IPS-18c (cell line): Measurements from ENCODE around the gene HOXA7.

Experiments used
- H3K4me3 ChIP-seq: 2 replicates; pipeline ENCODE4 v1.7.0; 2013; ENCODE audit warnings: low read depth, mild to moderate bottlenecking, low read length, moderate library complexity; ENCODE audit not compliant: insufficient read depth
- H3K9me3 ChIP-seq: one replicate; pipeline ENCODE4 v1.6.1; 2013; ENCODE audit warnings: mild to moderate bottlenecking, low read length, moderate library complexity; ENCODE audit not compliant: control insufficient read depth, insufficient read depth

The HOXA7 gene

DNA sequence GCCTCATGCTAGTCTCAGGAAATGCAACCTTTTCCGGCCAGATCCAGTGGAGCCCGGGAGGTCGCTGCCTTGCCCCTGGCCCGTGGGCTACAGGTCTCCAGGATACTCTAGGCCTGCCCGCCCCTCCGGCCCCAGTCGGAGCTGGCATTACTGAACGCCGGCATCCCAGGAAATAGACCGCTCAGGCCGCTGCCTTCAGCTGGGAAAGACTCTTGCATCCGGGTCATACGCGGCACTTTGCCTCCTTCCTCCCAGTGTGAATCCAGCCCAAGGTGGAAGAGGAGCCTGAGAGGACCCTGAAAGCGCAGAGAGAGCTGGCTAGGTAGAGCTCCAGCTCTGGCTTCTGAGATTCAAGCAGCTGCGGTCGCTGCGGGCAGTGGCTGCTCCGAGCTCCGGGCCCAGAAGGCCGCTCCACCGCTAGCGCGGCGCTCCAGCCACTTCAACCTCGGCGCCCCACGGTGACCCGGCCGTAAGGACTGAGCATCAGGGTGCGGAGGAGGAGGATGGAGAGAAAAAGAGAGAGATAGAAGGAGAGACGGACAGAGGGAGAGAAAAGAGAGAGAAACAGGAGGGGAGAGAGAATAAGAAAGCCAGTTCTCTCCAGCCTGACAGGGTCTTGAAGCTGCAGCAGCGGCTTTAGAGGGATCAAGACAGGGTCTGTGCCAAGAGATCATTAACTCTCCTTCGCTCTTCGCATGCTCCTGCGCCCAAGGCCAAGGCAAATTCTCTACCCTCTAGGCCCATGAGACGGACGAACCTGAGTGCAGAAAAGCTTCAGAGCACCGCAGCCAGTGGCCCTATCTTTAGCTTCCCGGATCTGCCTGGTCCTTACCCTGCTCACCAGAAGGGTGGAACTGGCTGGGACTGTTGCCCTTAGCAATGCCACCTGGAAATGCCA is 19.4 kb upstream of the HOXA7 start:
- Histone ChIP-seq H3K4me3 (no peak overlapping the region), H3K9me3 (peaks cover 6% of the 10 kb centered on the region)

DNA sequence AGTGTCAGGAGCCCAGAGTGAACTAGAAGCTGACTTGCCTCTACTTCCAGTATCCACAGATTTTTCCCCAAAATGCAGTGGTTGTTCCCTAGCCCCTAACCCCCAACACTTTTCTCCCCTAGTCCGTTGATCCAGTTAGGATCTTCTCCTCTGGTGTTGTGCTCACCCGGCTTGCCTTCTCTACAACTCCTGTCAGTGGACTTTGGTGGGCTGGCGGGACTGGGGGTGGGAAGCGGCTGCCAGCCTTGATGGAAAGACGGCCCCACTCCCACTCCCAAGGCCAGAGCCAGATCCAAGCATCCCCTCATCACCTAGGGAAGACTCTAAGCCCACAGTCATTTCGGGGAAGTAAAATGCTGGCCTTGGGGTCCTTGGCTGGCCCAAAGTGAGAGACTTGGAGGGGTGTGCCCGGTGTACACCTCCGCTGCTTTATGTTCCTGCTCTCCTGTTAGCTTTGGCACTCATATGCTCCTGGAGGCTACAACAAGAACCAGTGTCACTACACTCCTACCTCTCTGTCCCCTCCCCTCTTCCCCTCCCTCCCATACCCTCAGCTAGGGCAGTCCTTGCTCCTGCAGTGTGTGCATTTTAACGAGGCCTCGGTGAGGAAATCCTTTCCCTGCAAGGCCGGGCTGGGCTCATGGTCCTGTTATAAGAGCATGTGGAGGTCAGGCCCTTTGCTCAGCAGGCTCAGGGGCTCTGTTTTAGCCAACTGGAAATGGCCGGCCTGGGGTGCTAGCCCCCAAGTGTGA is 18.6 kb upstream of the HOXA7 start:
- peaks cover 6% of the 10 kb centered on the region for H3K9me3 ChIP-seq
- no peak overlapping the region for H3K4me3 ChIP-seq

DNA sequence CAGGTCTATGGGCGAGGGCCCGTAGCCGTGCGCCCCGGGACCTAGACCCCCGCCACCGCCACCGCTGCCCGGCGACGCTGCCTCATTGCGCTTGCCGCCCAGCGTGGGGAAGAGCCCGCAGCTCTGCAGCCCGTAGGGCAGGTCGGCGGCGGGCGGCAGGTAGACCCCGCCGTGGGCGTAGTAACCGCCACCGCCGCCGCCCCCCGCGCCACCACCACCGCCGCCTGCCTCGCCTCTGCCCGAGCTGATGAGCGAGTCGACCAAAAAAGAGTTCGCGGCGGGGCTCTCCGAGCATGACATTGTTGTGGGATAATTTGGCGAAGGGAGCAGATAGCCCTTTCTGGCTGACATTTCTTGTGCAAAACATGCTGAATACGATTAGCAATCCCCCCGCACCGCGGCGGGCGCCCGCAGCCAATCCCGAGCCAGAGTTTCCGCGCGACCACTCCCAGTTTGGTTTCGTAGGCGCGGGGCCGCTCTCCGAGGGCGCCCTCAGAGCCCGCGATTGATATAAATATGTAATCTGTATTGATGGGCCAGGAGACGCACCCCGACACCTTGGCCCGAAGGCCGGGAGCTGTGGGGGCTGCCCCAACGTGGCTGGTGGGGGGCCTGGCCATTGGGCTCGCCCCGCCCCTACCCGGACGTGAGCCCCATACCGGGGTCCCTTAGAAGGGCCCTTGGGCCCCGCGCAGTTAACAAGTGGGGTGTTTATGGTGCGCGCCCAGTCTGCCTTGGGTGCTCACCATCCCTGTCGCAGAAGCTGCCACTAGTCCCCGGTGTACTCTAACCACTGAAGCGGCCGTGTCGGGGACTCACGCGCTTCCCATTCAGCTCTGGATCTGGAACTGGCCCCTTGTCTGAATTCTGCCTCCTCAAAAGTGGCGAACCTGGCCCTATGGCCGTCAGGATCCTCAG is 17.7 kb upstream of the HOXA7 start, which contains the start of gene HOXA10:
HOXA10 (minus strand) TSS at position 365 of the 918 bp plus-strand sequence; CDS start at position 351, 14 bp downstream.
- Histone ChIP-seq H3K9me3 (peaks cover 6% of the 10 kb centered on the region), H3K4me3 (no peak within 1 kb of the TSS; the same call in 1 of the 2 replicates)

DNA sequence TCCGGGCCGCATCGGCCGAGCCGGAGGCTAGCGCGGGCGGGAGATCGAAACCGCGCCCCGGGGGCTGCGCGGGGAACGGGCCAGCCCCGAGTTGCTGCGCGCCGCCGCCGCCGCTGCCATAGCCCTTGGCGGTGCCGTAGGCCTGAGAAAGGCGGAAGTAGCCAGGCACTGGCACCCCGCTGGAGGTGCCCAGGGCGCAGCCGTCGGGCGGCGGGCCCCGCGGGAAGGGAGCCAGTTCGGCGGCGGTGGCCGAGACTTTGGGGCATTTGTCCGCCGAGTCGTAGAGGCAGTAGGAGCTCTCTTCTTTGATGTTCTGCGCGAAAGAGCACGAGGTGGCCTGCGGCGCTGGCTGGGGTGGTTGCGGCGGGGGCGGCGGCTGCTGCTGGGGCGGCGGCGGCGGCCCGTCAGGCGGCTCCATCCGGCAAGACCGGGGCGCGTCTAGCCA is 17.1 kb upstream of the HOXA7 start:
- H3K4me3 ChIP-seq: no peak overlapping the region
- peaks cover 6% of the 10 kb centered on the region for H3K9me3 ChIP-seq

DNA sequence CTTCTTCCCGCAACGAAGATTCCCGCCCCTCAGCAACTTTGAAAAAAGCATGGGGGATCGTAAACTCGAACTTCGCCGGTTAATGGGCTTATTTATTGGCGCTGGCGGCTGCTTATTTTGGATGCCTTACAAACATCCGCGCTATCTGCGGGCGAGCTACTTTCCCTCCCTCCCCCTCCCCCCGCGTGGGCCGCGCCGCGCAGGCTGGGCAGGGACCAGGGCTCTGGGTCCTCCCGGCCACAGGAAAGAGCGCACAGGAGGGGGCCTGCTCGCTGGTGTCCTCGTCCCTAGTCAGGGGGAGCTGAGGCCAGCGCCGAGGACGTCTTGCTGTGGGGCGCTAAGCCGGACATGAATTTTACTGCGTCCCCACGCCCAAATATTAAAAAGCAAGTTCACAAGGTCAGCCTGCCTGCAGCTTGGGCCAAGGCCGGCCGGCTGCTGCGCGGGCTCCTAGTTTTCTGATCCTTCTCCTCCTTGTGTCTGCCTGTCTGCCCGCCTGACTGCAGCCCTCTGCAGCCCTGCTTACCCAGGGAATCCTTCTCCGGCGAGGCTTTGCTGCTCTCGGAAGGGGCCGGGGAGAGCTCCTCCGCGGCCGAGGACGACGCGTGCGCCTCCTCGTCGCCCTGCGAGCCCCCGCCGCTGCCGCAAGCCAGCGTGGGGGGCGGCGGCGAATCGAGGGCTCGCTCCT is 16.5 kb upstream of the HOXA7 start:
- Histone ChIP-seq H3K9me3 (peaks cover 6% of the 10 kb centered on the region), H3K4me3 (no peak overlapping the region)

DNA sequence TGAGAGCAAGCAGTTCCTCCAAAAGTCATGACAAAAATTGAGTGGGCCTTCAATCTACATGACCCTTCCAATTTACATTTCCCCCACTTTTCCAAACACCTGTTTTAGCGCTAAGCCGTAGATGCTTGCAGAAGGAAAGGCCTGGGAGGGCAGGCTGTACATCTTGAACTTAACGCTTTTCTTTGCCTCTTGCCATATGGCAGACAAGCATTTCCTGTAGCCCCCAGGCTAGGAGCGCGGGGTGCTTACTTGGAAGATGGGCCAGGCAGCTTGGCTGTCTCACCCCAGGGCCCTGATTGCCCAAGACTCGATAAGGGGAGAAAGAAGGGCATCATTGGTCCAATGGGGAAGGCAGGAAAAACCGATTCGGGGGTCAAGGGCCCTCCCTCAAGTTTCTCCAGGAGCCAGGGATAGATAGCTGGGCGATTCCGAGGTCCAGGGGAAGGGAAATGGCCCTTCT is 15.9 kb upstream of the HOXA7 start:
- peaks cover 6% of the 10 kb centered on the region for H3K9me3 ChIP-seq
- no peak overlapping the region for H3K4me3 ChIP-seq

DNA sequence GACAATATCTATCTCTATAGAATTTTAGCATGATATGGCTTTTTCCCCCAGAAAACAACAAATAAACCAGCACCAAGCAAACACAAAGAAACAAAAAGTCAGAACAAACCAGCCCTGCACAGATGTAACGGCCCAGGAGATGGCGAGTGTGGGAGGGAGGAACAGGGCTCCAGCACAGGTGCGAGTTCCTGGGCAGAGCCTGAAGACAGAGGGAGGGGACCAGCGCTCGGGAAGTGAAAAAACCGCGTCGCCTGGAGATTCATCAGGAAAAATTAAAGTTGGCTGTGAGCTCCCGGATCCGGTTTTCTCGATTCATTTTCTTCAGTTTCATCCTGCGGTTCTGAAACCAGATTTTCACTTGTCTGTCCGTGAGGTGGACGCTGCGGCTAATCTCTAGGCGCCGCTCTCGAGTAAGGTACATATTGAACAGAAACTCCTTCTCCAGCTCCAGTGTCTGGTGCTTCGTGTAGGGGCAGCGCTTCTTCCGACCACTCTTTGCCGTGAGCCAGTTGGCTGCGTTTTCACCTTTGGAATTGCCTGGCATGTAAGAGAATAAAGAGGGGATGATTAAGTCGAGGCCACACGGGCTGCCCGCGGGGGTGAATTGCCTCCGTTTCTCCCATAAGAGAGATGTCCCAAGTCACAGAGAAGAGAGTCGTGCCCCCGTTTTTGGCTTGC is 15.3 kb upstream of the HOXA7 start:
- Histone ChIP-seq H3K4me3 (no peak overlapping the region), H3K9me3 (peaks cover 6% of the 10 kb centered on the region)

DNA sequence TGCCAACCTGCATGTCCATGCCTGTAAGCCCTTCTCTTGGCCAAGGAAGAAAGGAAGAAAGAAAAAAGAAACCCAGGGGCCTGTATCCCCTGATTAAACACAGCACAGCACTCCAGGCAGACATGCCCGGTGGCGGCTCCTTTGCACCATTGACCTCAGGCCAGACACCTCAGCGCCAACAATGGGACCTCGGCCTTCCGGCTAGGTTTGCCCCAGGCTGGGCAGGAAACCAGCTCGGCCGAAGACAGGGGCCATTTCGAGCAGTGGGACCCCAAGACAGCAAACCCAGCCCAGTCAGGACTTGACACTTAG is 14.8 kb upstream of the HOXA7 start:
- Histone ChIP-seq H3K9me3 (peaks cover 6% of the 10 kb centered on the region), H3K4me3 (no peak overlapping the region)

DNA sequence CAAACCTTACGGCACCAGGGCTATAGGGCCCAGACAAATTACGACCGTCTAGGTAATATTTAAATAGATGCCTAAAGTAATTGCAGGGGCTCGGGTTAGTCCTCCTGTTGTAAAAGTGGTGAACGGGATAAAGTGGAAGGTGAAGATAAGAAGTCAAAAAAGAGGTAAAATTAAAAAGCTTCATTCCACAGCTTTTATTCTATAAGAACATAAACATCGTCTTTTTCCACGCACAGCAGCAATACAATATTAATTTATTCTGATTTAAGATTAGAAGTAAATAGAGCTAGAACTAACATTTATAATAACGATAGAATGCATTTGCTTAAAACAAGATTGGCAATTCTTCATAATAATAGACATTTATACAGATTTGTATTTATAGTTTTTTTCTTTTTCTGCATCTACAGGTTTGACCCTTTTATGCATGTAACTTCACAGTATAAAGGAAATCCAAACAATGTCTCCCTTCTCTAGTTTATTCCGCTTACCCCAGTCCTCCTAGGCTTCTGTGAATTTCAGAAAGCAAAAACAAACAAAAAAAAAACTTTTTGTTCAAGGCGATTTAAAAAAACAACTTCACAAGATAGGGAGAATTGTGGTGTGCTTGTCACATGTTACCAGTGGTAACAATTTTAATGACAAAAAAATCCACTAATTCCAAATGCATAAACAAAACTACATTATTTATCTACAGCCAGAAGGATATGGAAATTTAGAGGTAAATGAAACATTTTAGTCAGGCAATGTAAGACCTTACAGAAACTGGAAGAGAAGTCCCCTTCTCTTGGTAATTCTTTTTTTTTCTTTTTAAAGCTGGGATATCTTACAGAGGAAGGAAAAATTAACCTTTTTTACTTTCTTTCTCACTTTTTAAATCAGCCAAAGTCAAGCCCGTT is 14.2 kb upstream of the HOXA7 start:
- Histone ChIP-seq H3K4me3 (no peak overlapping the region), H3K9me3 (peaks cover 4% of the 10 kb centered on the region)

DNA sequence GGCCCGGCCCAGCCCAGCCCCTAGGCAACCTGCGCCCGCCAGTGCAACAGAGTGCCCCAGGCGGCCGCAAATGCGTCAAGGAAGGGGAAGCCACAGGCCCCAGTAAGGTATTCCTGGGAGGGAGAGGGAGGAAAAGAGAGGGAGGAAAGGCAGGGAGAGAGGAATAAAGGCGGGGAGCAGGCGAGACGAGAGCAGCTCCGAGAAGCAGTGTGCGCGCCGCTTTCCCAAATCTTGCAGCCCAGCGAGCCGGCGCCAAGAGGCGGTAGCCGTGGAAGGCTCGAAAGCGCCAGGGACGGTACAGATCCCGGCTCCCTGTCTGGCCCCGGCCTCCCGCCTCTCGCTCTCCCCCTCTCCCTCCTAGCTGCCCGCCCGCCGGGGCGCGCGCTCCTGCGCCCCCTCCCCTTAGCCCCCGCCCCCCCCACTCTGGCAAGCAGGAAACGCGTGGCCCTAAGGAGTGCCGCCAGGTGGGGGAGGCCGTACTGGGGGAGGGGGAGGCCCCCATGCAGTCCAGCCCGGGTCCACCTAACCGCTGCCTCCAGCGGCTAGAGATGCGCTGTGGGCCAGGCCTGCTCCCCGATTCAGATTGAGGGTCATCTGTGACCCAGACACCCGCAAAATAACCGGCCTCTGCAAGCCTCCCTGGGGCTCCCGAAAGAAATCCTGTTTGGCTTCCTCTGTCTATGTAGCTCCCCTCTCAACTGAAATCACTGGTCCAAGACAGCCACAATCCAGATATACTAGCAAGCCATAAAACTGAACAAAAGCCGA is 13.4 kb upstream of the HOXA7 start:
- no peak overlapping the region for H3K4me3 ChIP-seq
- H3K9me3 ChIP-seq: peaks cover 9% of the 10 kb centered on the region

DNA sequence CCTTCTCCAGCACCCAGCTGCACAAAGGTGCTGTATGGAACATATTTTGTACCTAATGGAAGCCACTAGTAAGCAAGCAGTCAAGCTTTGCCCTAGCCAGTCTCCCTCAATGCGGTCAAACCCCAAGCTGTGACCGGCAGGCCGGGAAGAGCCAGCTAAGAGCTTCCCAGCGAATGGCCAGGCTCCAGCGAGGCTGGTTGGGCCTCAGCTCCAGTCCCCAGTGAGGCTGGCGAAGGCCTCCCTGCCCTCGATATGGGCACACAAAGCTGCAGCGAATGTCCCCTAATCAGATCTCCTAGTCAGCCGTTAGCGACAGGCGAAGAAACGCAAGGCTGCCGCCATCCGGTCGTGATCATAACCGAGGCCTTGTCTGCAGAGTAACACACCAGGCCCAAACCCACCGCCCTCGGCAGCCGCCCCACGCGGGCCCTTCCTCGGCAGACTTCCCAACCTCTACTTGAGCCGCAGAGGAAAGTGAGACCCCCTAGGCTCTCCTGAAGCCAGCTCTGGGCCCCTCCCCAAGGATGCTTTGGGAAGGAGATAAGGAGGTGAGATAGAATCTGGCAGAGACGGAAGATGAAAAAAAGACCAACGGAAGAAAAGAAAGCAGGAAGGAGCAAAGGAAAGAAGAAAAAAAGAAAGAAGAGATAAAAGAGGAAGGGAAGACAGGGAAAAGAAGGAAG is 11.9 kb upstream of the HOXA7 start:
- no peak overlapping the region for H3K4me3 ChIP-seq
- peaks cover 9% of the 10 kb centered on the region for H3K9me3 ChIP-seq

DNA sequence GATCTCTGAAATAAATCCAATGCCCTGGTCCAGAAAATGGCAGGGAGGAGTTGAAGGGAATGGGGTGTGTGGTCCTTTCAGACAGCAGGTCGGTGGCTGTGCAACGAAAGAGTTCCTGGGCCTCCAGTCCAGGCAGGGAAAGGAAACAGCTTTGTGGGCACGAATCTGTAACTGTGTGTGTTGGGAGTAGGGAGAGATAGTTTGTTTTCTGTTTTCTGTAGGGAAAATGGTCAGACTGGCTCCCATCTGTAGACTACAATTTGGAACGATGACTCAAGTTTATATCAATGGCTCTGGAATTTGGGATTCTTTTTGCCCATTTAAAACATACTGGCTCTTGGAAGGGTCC is 11.4 kb upstream of the HOXA7 start:
- Histone ChIP-seq H3K4me3 (no peak overlapping the region), H3K9me3 (peaks cover 7% of the 10 kb centered on the region)

DNA sequence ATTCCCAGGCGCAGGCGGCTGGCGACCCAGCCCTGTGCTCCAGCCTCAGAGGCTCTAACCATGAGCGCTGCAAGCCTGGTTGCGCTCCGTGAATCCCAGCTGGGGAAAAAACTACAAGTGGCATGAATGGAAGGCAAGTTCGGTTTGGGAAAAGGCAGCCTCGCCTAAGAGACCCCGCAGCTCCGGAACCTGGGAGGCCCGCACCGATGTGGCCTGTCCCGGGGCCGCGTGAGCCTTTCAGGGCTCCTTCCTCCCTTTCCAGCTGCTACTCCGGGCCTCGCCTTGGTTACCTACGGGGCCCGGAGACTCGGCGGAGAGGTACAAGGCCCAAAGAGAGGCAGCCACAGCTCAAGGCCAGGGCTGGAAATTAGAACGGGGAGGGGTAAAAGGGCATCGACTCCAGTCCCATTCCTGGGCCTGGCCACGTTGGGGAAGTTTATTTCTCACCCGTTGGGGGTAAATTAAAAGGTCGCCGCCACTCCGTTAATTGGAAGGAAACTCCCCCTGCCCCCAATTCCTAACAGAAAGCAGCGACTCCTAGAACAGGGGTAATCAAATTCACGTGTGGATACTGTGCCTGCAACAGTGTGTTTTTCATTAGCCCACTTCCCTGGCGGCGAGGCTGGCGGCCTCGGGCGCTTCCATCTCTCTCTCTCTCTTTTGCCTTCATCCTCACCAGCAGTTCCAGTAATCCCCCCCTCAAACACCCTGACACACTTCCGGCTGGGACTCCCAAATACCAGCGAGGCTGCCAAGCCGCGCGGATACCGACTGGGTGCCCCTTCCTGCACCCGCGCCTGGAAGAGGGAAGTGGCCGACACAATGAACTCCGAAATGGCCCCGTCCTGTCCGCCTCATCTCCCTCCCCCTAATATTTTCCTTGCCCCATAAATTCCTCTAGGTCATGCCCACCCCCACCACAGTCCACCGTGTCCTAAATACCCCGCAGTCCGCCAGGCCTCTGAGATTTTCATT is 10.3 kb upstream of the HOXA7 start:
- Histone ChIP-seq H3K9me3 (peaks cover 7% of the 10 kb centered on the region), H3K4me3 (no peak overlapping the region)
